Vagina (tissue), 2 donors: Measurements from ENCODE around the gene ANO7. TPM values are rescaled to one million over a fixed set of nuclear protein-coding genes. Genes with fewer than 3 reads are reported as not detected.

Source experiments
- DNase-seq, 2 donors: peaks; one replicate each; pipeline ENCODE4 v3.0.0-alpha.2; 2017; ENCODE audit errors: extremely low spot score in 2 of 2
- H3K27ac ChIP-seq: fragments of 200-600 bp; sonication (generic); one replicate; pipeline ENCODE4 v1.5.1; 2019
- H3K27me3 ChIP-seq: fragments of 200-600 bp; sonication (generic); one replicate; pipeline ENCODE4 v1.5.1; 2019
- H3K36me3 ChIP-seq, 2 donors: fragments of 200-600 bp; sonication (generic); one replicate each; pipeline ENCODE4 v1.5.1; 2017 to 2019
- H3K4me1 ChIP-seq: fragments of 200-600 bp; sonication (generic); one replicate; pipeline ENCODE4 v1.5.1; 2019
- H3K4me3 ChIP-seq, 2 donors: fragments of 200-600 bp; sonication (generic); 1 replicate in 1 of 2; 2 replicates in 1 of 2; pipeline ENCODE4 v1.5.1; 2016 to 2019
- H3K9me3 ChIP-seq: fragments of 200-600 bp; sonication (generic); one replicate; pipeline ENCODE4 v1.5.1; 2019
- POLR2A ChIP-seq, 2 donors: fragments of 450-650 bp; IDR thresholded peaks; one replicate each; pipeline ENCODE4 v1.6.1; 2017; ENCODE audit warnings: antibody characterized with exemption in 2 of 2, mild to moderate bottlenecking in 2 of 2, moderate library complexity in 2 of 2
- POLR2AphosphoS5 ChIP-seq, 2 donors: sonication (generic); formaldehyde crosslinking; IDR thresholded peaks; one replicate each; pipeline ENCODE4 v1.9.0; 2017; ENCODE audit warnings: antibody characterized with exemption in 2 of 2, mild to moderate bottlenecking in 2 of 2, low read depth in 1 of 2; ENCODE audit not compliant: insufficient read depth in 1 of 2
- intact Hi-C: fragments of 100-400 bp; cut with DNase I; formaldehyde crosslinking; loops from one replicate; pipeline ENCODE4 v1.15.1; 2023
- total RNA-seq: library from RNA; depleted of rRNA; stranded (reverse); fragments of >200 nt; gene quantifications from one replicate; pipeline ENCODE4 v1.2.3, GENCODE V29; 2016
- TF ChIP-seq, protein P1 (sequence below), 3 experiments: fragments of 450-650 bp in 2 of 3; fragments of 200-600 bp in 1 of 3; sonication (generic) in 1 of 3; IDR thresholded peaks; one replicate each; pipeline ENCODE4 v1.5.1; 2017 to 2019; ENCODE audit warnings: antibody characterized with exemption in 3 of 3, mild to moderate bottlenecking in 2 of 3, moderate library complexity in 2 of 3

ANO7 gene
- total RNA-seq, 1 donor from 2014 or later, result 0.98 TPM

DNA sequence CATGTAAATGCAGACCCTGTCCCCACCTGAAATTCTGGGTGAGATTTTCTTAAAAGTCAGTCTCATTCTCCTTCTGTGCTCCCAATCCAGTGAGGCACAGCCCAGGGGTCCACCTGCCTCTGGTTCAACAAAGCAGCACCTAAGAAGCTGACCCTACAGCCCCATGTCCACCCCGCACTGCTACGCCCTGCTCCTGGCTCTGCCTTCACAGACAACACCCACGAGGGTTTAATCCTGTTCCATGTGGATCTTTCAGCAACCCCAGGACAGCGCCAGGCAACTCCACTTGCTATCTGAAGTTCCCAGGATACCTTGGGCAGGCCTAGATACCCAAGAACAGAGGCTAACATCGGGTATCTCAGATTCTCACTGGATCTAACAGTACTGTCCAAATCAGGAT, 82.1 kb downstream of the ANO7 start:
- TF ChIP-seq, protein P1, sequence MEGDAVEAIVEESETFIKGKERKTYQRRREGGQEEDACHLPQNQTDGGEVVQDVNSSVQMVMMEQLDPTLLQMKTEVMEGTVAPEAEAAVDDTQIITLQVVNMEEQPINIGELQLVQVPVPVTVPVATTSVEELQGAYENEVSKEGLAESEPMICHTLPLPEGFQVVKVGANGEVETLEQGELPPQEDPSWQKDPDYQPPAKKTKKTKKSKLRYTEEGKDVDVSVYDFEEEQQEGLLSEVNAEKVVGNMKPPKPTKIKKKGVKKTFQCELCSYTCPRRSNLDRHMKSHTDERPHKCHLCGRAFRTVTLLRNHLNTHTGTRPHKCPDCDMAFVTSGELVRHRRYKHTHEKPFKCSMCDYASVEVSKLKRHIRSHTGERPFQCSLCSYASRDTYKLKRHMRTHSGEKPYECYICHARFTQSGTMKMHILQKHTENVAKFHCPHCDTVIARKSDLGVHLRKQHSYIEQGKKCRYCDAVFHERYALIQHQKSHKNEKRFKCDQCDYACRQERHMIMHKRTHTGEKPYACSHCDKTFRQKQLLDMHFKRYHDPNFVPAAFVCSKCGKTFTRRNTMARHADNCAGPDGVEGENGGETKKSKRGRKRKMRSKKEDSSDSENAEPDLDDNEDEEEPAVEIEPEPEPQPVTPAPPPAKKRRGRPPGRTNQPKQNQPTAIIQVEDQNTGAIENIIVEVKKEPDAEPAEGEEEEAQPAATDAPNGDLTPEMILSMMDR (IDR thresholded peaks at IDR 0.05), result no peak
- TF ChIP-seq POLR2A (IDR thresholded peaks at IDR 0.05) (no peak), POLR2AphosphoS5 (IDR thresholded peaks at IDR 0.05; ENCODE audit: insufficient read depth in 1 of 2, low read depth in 1 of 2) (no peak)
- Histone ChIP-seq H3K27me3 (no peaks in the 10 kb centered on the region), H3K4me3 (peak overlapping the region; percentile 91 to 92), H3K4me1 (peaks cover 57% of the 10 kb centered on the region), H3K36me3 (peaks cover 0 to 17% of the 10 kb centered on the region in 2 donors), H3K27ac (peak overlapping the region; percentile 94), H3K9me3 (no peaks in the 10 kb centered on the region)
- intact Hi-C loops, result loop anchor here (5.0 kb wide), 1 partner anchor 47 kb away; the partner anchor contains the start of genes HDLBP and SEPTIN2
- no peak for DNase-seq

DNA sequence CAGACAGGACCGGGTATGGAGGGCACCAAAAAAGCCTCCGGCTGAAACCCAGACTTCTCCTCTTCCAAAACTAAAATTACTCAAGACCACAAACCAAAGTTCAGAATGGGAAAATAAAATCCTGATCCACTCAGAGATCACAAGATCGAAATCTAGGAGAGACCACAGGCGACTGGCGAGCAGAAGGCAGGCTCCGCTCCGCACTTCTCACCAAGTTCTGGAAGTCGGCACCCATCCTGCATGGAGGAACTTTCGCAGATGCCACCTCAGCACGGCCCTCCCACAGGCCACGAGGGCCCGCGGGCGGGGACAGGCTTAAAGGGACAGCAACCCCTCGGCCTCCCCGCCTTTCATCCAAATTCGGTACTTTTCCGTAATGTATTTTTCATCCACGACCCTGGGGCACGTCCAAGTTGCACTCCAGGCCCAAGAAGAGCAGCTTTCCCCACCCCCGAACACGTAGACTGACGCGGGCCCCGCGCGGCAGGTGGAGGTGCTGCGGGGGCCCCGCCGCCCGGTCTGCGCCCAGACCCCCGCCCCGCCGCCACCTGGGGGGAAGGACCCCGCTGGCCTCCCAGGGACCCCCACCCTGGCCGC, 83.3 kb downstream of the ANO7 start:
- Histone ChIP-seq H3K27ac (peak overlapping the region; percentile 94), H3K4me3 (peak overlapping the region; percentile 91 to 92), H3K4me1 (peaks cover 52% of the 10 kb centered on the region), H3K9me3 (no peaks in the 10 kb centered on the region), H3K27me3 (no peaks in the 10 kb centered on the region), H3K36me3 (peaks cover 0 to 5% of the 10 kb centered on the region in 2 donors)
- peak in 1 of 2 donors; percentile 92 for DNase-seq
- no peak for TF ChIP-seq POLR2A (IDR thresholded peaks at IDR 0.05)
- TF ChIP-seq, protein P1 (IDR thresholded peaks at IDR 0.05), result no peak
- TF ChIP-seq POLR2AphosphoS5 (IDR thresholded peaks at IDR 0.05; ENCODE audit: insufficient read depth in 1 of 2, low read depth in 1 of 2), result peak; percentile 60 to 67
- intact Hi-C loops, result loop anchor here (5.0 kb wide), 1 partner anchor 45 kb away; the partner anchor contains the start of genes HDLBP and SEPTIN2

DNA sequence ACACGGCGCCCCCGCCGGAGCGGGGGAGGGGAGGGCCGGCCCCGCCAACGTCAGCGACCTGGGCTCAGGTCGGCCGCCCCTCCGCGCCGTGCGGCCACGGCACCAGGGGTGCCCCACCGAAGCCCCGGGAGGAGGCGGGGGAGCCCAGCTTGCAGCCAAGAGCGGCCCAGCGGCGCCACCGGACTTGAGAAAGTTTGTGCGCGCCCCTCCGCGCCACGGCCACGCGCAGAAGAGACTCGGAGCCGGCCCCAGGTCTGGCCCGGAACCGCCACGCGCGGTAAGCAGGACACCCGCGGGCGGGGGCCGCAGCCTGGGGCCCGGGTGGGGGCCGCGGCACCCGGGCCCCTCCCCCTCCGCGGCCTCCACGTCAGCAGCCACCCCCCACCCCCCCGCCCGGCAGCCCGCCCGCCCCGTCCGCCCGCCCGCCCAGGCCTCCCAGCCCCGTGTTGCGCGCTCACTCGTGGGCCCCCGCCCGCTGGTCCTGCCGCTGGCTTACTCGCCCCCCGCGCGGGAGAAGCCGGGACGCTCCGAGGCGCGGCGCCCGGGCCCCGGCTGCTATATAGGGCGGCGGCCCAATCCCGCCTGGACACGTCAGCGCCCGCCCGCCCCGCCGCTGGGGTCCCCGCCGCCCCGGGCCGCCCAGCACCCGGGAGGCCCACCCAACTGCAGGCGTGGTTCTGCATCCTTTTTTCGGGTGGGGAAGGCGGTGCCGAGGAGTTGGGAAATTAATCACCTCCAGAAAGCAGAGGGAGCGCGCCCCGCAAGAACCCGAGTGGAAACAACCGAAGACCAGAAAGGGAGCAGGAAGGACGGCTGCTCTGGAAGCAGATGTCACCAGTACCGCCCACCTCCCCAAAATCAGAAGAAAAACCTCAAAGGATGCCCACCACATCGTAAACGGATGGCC, 84.1 kb downstream of the ANO7 start:
- H3K4me3 ChIP-seq, result peak overlapping the region; percentile 91 to 92
- H3K4me1 ChIP-seq, result peaks cover 44% of the 10 kb centered on the region
- H3K9me3 ChIP-seq, result no peaks in the 10 kb centered on the region
- intact Hi-C loops, result loop anchor here (5.0 kb wide), 1 partner anchor 45 kb away; the partner anchor contains the start of genes HDLBP and SEPTIN2
- peak in 1 of 2 donors; percentile 92 for DNase-seq
- H3K36me3 ChIP-seq, result peaks cover 0 to 2% of the 10 kb centered on the region in 2 donors
- peak overlapping the region; percentile 94 for H3K27ac ChIP-seq
- TF ChIP-seq POLR2A (IDR thresholded peaks at IDR 0.05), result peak; percentile 16 to 32
- TF ChIP-seq POLR2AphosphoS5 (IDR thresholded peaks at IDR 0.05; ENCODE audit: insufficient read depth in 1 of 2, low read depth in 1 of 2), result peak in 1 of 2 donors; percentile 53
- TF ChIP-seq, protein P1 (IDR thresholded peaks at IDR 0.05), result no peak
- no peaks in the 10 kb centered on the region for H3K27me3 ChIP-seq

DNA sequence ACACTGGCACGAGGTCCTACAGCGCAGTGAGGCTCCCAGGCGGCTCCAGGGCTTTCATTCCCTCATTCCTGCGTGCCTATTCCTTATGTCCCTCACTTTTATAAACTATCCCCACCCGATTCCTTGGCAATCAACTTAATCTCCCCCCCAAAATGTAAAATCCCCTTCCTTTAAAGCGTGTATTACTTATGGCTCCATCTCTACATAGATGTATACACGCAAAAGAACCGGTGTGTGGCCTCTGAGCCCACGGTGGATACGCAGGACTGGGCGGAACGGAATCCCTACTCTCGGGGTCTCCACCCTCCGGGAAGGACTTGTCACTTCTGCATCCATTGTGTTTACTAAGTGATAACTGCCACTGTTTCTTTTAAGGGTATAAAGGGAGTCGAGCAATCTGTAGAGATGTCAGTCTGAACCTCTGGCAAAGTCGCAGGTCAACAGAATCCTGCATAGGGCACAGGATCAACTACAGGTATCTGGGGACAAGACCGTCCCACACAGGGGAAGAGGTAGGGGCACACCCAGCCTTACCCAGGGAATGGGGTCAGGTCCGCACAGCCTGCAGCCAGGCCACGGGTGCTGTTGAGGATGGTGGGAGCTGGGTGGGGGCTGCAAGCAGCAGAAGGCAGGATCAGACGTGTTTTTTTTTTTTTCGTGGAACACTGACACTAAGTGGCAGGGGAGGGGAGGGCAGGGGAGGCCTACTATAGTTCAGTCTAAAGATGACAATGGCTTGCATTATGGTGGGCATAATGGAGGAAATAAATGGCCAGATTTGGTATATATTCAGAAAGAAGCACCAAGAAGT, 84.9 kb downstream of the ANO7 start:
- no peak for DNase-seq
- intact Hi-C loops, result loop anchor here (5.0 kb wide), 1 partner anchor 44 kb away; the partner anchor contains the start of genes HDLBP and SEPTIN2
- no peak for TF ChIP-seq POLR2A (IDR thresholded peaks at IDR 0.05)
- TF ChIP-seq, protein P1 (IDR thresholded peaks at IDR 0.05), result no peak
- TF ChIP-seq POLR2AphosphoS5 (IDR thresholded peaks at IDR 0.05; ENCODE audit: insufficient read depth in 1 of 2, low read depth in 1 of 2), result no peak

More for the DNA sequence above, 84.9 kb downstream of the ANO7 start:
- no peaks in the 10 kb centered on the region for H3K9me3 ChIP-seq
- peak overlapping the region; percentile 91 to 92 for H3K4me3 ChIP-seq
- H3K4me1 ChIP-seq, result peaks cover 44% of the 10 kb centered on the region
- no peaks in the 10 kb centered on the region for H3K27me3 ChIP-seq
- H3K36me3 ChIP-seq, result no peaks in the 10 kb centered on the region
- peak overlapping the region; percentile 94 for H3K27ac ChIP-seq
